ENCODE results near the gene XPR1. TPM values are rescaled to one million over a fixed set of nuclear protein-coding genes. Genes with fewer than 3 reads are reported as not detected.

XPR1 gene
- total RNA-seq, 1 donor from 2014 or later, result 380 TPM

DNA sequence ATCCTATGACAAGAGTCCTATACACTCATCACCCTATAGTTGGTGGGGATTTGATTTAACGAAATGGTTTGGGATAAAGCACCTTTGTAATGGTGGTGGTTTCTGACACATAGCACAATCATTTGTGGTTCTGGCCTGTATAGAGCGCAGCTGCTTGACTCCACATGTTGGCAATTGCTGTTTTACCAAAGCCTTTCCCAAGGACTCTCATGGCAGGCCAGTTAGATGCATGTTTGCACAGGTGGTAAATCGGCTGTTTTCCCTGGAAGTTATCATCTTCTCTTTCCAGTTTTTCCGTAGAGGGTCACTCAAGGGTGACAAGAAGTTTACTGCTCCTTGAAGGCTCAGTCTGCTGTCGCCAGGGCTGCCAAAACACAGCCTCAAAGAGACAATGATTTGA lies 17.1 kb upstream of the XPR1 start:
- FAIRE-seq (no peak), DNase-seq (ENCODE audit: low spot score in 2 of 2) (no peak)

DNA sequence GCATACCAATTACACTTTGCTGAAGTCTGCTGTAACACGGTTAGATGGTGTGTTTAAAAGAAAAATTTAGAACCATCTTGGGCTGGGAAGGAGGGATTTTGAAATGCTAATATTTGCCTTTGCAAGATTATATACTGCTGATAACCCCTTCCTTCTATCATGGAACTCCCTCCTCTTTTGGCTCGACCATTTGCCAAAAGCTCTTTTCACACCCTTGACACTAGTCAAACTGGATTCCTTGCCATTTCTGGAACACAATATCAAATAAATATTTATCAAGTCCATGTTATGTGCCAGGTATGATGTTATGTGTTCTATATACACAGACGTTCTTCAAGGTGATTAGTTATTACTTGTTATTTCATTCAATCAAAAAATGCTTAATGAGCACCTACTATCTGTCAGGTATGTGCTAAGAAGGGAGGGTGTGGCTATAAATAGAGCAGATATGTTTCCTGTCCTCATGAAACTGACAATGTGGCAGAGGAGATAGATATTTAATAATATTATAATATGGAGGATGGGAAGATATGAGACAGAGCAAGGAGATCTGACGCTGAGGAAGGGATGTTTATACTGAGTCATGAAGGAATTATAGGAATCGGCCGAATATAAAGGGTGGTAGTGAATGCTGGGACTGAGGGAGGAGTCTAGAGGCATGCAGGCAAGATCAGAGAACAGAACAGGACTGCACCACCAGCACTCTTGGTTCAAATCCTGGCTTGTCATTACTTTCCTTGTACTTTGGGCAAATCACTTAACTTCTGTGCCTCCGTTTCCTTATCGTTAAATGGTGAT lies 16.1 kb upstream of the XPR1 start:
- DNase-seq (ENCODE audit: low spot score in 2 of 2) (no peak), FAIRE-seq (no peak)

DNA sequence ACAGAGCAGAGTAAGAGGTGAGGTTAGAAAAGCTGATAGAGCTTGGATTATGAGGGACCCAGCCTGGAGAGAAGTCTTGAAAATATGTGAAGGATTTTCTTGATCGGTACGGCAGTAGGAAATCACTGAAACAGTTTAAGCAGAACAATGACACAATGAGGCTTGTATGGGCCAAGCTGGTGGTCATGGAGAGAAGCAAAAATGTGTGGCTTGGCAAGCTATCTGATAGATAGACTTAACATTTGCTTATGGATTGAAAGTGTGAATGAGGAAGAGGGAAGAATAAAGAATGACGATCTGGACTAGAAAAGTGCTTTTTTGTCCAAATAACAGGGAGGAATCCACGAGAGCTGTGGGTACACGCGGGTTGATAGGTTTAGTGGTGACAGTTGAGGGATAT lies 15.4 kb upstream of the XPR1 start:
- FAIRE-seq, result no peak
- DNase-seq (ENCODE audit: low spot score in 2 of 2), result no peak

DNA sequence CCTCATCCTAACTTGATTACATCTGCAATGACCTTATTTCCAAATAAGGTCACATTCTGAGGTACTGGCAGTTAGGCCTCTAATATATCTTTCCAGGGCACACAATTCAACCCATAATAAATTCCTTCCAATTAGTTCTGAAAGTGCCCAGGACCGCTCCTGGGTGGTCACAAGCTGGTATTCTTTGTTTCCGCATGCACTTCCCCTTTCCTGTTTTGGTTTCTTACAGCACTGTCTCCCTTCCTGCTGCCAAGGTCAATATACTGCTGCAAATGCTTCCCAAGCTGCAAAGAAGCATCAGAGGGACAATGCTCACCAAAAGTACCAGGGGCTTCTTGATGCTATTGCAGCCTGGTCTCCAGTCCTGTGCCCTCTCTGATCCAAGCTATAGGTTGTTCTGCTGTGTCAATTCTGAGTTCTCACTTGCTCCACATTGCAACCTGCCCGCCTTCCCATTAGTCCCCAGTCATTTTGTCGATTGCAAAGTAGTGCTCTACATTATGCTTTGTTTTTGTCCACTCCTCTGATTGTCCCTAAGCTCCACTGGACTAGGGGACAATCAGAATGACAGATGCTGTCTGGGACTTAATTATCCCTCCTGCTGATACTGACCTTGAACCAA lies 13.9 kb upstream of the XPR1 start:
- DNase-seq (ENCODE audit: low spot score in 2 of 2) (no peak), FAIRE-seq (no peak)

DNA sequence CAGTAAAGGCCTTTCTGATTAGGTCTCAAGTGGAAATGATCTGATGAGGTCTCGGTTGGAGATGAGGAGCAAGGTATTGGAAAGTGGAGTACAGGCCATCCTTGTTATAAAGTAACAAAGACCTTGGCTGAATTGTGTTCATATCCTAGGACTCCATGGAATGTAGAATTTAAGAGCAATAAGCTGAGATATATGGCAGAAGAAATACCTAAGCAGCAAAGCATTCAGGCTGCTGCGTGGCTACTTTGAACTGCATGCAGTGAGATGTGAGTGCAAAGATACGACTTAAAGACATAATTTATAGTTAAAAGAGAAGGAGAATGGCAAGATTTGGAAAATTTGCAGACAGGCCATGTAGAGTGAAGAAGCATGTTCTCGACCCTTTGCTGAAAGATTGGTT lies 11.2 kb upstream of the XPR1 start:
- FAIRE-seq (no peak), DNase-seq (ENCODE audit: low spot score in 2 of 2) (no peak)

DNA sequence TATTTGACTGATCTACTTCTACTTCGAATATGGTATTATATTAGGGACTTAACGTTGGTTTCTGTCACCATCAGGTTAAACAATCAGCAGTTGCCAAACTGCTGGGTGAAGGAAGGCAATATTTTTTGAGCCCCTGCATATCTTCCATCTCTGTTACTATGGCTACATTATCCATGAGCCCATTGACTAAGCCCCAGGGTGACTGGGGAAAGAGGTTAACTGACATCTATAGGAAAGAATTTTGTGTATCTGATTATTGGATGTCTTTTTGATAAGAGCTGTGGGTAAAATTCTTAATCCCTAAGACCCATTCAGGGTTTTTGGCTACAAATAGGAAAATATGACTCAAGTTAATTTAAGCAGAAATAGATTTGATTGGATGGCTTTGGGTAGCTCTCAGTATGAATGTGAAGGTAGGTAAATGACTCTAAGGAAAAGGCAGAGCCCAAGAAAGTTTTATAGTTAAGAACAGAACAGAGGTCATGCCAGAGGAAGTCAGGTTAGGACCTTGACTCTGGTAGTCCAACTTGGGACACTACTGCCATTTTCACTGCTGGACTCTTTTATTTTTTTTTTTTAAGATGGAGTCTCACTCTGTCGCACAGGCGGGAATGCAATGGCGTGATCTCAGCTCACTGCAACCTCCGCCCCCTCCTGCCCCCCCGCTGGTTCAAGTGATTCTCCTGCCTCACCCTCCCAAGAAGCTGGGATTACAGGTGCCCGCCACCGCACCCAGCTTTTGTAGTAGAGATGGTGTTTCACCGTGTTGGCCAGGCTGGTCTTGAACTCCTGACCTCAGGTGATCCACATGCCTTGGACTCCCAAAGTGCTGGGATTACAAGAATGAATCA lies 8.9 kb upstream of the XPR1 start:
- no peak for FAIRE-seq
- no peak for DNase-seq (ENCODE audit: low spot score in 2 of 2)

DNA sequence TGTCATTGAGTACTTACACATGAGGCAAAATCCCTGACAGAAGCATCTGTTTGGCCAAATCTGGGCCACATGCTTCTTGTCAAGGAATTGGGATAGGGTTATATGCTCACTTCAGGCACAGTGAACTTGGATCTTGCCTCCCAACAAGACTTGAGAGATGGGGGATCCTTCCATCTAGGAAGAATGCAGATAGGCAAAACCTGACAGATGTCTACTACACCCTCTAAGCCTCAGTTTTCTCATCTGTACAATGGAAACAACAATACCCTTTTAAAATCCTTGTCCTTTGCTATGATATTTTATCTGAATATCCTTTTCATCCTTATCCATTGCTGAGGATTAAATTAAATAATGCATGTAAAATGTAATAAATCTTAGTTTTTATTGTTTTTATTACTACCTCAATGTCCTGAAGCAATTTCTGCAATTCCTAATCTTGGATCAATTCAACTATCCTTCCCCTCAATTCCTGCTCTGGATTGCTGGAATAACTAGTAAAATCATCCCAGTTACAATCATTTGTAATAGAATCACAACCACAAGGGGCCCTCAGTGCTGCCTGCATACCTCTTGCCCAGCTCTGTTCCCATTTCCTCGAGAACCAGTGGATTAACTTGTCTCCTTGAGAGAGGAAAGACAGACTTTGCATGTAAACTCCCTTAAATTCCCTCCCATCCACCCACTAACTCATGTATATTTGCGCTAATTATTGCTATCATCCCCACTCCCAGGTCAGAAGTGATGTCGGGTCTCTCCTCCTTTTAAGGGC lies 8.1 kb upstream of the XPR1 start:
- DNase-seq (ENCODE audit: low spot score in 2 of 2) (no peak), FAIRE-seq (no peak)

DNA sequence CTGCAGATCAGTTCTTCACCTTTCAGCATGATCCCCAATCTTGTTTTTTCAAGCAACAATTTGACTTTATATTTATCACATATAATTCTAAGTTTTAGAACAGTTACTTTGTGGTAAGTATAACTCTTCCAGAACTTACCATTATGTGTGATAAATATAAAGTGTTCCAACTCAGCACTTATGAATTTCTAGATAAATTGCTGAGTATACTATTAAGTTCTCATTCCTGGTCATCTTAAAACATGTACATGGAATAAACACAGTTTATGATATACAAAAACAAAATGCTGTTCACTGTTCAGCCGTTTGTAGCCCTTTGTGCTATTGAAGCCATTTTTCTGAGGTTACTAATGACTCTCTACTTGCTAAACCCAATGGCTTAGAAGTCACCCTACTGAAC lies 5.1 kb upstream of the XPR1 start:
- DNase-seq (ENCODE audit: low spot score in 2 of 2) (no peak), FAIRE-seq (no peak)

DNA sequence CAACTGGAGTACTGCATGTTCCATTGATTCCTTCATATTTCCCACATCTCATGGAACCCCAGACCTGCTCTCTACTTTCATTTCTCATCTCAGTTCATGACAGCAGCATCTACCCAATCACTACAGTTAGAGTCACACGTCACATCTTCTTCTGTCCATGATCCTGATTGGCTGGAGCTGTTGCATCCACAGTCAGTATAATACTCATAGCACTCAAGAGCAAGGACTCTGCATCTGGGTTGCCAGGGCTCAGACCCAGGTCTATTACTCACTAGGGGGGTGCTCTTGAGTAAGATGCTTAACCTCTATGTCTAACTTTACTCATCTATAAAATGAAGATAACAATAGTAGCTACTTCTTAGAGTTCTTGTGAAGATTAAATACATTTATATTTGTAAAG lies 4.4 kb upstream of the XPR1 start:
- DNase-seq (ENCODE audit: low spot score in 2 of 2) (no peak), FAIRE-seq (no peak)

DNA sequence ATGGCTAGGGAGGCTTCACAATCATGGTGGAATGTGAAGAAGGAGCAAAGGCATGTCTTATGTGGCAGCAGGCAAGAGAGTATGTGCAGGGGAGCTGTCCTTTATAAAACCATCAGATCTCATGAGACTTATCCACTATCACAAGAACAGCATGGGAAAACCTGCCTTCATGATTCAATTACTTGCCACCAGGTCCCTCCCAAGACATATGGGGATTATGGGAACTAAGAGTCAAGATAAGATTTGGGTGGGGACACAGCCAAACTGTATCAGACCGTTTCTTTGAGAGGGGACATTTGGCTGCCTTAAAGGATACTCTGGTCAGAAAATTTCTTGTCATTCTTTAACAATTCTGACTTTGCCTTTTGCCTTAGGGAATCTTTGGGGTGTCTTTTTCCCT lies 3.2 kb upstream of the XPR1 start:
- FAIRE-seq, result no peak
- no peak for DNase-seq (ENCODE audit: low spot score in 2 of 2)

DNA sequence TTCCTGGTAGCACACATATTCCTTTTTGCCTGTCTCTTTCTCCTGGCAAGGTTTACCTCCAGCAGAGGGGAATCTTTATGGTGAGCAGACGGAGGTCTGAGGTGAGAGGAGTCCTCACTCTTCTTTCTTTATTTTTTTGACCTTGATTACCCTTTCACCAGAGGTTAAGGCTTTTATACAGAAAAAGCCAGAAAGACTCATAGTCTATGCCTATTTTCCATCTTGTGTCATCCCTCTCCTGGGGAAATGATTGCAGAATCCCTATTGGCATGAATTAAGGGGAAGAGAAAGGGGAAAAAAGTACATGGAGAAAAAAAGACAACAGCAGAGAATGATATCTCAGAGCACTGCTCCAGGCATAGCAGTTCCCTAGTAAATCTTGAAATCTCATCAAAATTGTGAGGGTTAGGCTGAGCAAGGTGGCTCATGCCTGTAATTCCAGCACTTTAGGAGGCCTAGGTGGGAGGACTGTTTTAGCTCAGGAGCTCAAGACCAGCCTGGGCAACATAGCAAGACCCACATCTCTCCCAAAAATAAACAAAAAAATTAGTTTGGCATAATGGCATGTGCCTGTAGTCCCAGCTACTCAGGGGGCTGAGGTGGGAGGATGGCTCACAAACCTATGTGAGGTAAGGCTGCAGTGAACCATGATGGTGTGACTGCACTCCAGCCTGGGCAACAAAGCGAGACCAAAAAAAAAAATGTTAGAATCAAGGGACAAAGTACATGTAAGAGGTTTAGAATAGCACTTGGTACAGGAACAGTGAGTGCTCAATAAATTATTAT lies 1.2 kb upstream of the XPR1 start:
- FAIRE-seq (no peak), DNase-seq (ENCODE audit: low spot score in 2 of 2) (no peak)

DNA sequence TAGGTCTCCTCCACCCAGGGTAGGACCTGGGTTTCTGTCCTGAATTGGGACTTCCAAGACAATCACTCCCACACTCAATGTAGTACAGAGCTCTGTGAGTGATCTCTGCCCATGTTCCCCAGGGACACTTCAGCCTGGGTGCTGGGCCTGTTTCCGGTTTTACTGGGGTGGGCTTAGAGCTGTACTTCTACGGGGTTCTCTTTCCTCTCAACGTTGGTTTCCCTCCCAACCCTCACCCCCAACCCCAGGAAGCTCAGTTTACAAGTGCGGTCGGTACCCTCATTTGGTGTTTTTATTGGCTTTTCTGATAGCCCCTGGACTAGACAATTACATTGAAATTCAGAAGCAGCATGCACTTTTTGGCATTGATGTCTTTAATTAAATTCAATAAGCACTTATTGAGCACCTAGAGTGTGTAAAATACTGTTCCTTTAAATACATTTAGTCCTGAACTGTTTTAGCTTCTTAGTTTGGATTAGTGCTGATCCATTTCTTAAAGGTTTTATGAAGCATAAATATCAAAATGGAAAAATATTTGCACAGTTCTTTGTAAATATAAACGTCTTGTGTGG lies 542 bp upstream of the XPR1 start:
- no peak for FAIRE-seq

DNA sequence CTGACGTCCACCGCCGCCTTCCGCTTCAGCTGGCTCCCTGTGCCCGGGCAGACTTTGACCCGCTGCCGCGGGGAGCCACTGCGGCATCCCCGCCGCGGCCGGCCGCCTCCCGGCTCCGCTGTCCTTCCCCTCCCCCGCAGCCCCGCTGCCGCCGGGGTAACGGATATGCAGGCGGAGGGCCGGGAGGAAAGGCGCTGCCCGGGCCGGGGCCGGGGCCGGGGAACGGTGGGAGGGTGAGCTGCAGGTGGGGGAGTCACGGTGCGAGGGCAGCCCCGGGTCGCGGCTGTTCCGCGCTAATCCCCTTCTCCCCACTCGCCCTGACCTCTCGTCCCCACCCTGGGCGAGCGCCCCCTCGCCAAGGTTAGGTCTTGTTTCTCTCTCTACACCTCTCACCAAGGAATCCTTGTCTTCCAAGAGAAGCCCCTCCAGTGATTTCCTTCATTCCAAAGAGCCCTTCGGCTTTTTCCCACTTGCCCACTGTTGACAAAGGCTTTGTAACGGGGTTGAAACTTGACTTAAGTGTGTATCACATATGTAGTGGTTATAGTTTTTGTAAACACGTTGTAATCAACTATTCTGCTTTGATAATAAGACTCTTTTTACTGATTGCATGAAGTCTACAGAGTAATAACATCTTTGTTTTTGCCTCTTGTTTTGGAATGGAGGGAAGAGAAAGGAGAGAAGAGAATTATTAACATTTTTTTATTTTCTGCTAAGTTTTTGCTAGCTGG lies 669 bp downstream of the XPR1 start:
- DNase-seq (ENCODE audit: low spot score in 2 of 2) (peak; percentile 41 to 53), FAIRE-seq (no peak)

More for the DNA sequence above, 542 bp upstream of the XPR1 start:
- DNase-seq (ENCODE audit: low spot score in 2 of 2), result no peak

DNA sequence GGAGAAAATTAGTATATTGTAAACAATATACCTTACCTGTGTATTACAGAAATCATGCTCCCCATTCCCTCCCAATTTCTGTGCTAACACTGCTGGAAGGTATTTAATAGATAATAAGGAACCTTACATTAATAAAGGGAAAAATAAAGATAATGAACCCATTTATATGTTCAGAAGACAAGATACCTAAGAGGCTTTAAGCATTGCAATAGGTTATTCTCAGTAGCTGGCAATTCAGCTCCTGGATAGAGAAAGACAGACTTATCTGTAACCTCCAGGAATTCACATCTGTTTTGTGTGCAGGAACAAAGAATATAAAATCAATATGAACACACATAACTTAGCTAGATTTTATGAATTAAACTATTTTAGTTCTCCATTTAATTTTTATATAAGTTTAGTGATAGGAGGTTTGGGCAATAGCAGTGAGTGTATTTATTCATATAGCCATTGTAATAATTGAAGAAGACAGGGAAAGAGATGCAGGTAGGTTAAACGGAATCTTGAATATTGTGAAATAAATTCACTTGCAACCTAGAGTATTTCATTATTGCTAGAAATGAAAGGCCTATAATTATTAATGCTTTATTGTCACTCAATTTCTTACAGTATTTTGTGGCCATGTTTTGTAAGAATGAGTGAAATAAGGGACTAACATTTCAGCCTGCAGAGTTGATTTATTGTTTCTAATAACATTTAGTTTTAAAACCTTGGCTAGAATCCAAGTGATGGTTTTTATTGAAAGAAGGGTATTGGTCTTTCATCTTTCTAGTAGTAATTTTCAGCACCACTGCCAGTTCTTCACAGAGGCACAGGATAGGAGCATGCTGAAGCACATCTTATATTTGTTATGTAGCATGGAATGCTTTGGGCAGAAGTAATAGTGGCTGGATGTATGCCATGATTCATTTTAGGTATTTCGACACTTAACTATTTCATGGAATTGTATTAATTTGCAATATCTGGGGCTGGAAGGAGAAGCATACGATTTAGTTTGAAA lies 1.5 kb downstream of the XPR1 start:
- DNase-seq (ENCODE audit: low spot score in 2 of 2) (no peak), FAIRE-seq (no peak)

DNA sequence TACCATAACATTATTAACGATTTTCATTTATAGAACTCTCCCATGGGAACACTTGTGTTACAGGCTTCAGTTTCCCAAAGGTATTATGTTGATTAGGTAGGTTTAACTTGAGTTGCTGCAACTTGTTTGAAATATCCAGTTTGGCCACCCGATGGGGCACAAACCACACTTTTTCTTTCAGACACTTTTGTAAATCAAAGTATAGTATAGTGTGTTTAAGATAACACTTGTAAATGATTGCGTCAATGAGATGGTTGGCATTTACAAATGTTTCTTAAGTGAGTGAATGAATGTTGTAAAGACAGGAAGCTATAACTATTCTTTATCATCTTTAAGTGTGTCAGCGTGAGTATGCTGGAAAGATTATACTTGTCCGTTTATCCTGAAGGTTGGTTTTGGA lies 4.3 kb downstream of the XPR1 start:
- DNase-seq (ENCODE audit: low spot score in 2 of 2), result no peak
- FAIRE-seq, result no peak

DNA sequence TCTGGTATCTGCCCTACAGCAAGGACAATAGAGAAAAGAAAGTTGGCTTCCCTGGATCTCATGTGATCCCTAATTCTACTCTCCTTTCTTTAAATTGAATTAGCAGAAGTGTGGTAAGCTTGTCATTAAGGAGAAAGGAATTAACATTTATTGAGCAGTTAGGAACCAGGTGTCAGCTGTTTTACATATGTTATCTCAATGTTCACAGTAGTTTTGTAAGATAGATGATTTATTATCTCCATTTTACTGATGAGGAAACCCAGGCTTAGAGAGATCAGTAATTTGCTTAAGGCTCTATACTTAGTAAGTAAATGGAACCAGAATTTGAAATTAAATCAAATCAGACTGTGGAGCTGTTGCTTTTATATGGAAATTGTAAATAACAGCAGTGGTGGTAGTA lies 8.0 kb downstream of the XPR1 start:
- FAIRE-seq, result no peak

DNA sequence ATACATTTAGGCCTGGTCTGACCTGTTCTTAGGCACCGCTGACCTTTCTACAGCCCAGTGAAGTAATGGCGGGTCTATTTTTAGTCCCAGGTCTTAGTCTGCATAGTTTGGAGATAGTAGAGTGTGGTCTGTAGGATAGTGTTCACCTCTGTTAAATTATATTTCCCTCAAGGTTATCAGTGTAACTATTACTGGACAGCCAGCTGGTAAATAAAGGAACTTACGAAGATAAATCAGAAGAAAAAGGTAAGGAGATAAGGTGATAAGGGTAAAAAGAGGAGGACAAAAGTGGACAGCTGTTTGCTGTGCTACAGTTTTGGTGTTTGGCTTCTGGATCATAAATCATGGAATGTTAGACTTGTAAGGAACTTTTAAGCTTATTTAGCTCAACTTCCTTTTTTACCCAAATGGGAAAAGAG lies 8.7 kb downstream of the XPR1 start:
- FAIRE-seq, result no peak
- DNase-seq (ENCODE audit: low spot score in 2 of 2), result no peak

More for the DNA sequence above, 8.0 kb downstream of the XPR1 start:
- no peak for DNase-seq (ENCODE audit: low spot score in 2 of 2)

DNA sequence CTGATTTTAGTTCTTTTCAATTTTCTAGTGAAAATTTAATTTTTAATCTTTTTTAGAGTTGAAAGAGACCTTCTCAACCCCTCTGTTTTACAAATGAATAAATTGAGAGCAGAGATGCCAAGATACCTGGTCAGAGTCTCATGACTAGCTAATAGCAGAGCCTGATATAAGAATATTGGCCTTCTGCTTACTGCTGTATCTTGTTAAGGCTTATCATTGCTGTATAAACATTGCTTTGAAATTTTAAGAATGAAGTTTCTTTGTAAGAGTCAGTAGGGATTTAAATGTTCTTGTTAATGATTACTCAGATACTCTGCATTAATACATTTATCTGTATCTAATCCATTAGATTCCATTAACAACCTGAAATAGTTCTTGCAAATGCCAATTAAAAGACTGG lies 9.8 kb downstream of the XPR1 start:
- FAIRE-seq, result no peak
- no peak for DNase-seq (ENCODE audit: low spot score in 2 of 2)
